Measurements from ENCODE around the gene CCDC80.

The CCDC80 gene

GRCh38 chr3:112634786-112635541, 6.0 kb downstream of the CCDC80 start:
- peak; percentile 63 for FAIRE-seq
- no peak for DNase-seq (ENCODE audit: insufficient read length, low spot score)

GRCh38 chr3:112633757-112634156, 7.2 kb downstream of the CCDC80 start:
- DNase-seq (ENCODE audit: insufficient read length, low spot score): no peak
- no peak for FAIRE-seq

GRCh38 chr3:112633191-112633590, 7.8 kb downstream of the CCDC80 start:
- DNase-seq (ENCODE audit: insufficient read length, low spot score) (no peak), FAIRE-seq (no peak)

GRCh38 chr3:112632596-112632995, 8.3 kb downstream of the CCDC80 start:
- FAIRE-seq: no peak
- no peak for DNase-seq (ENCODE audit: insufficient read length, low spot score)

- no peak for DNase-seq (ENCODE audit: insufficient read length, low spot score)
- no peak for FAIRE-seq
Measured at GRCh38 chr3:112631257-112631656, 9.7 kb downstream of the CCDC80 start.

GRCh38 chr3:112629425-112629824, 11.5 kb downstream of the CCDC80 start:
- no peak for DNase-seq (ENCODE audit: insufficient read length, low spot score)

GRCh38 chr3:112627919-112628466, 12.9 kb downstream of the CCDC80 start:
- FAIRE-seq (no peak), DNase-seq (ENCODE audit: insufficient read length, low spot score) (no peak)

More at GRCh38 chr3:112629425-112629824, 11.5 kb downstream of the CCDC80 start:
- no peak for FAIRE-seq

GRCh38 chr3:112627419-112627818, 13.5 kb downstream of the CCDC80 start:
- FAIRE-seq: no peak

GRCh38 chr3:112623717-112624116, 17.2 kb downstream of the CCDC80 start:
- FAIRE-seq: no peak

More at GRCh38 chr3:112627419-112627818, 13.5 kb downstream of the CCDC80 start:
- DNase-seq (ENCODE audit: insufficient read length, low spot score): no peak

GRCh38 chr3:112623213-112623612, 17.7 kb downstream of the CCDC80 start:
- FAIRE-seq: no peak

More at GRCh38 chr3:112623717-112624116, 17.2 kb downstream of the CCDC80 start:
- DNase-seq (ENCODE audit: insufficient read length, low spot score): no peak

GRCh38 chr3:112619295-112619694, 21.6 kb downstream of the CCDC80 start:
- peak; percentile 21 for DNase-seq (ENCODE audit: insufficient read length, low spot score)
- FAIRE-seq: peak; percentile 98

More at GRCh38 chr3:112623213-112623612, 17.7 kb downstream of the CCDC80 start:
- no peak for DNase-seq (ENCODE audit: insufficient read length, low spot score)

- FAIRE-seq (peak; percentile 37), DNase-seq (ENCODE audit: insufficient read length, low spot score) (no peak)
Measured at GRCh38 chr3:112617285-112617684, 23.7 kb downstream of the CCDC80 start.

GRCh38 chr3:112615989-112616731, 24.8 kb downstream of the CCDC80 start:
- no peak for DNase-seq (ENCODE audit: insufficient read length, low spot score)

GRCh38 chr3:112611752-112612515, 29.0 kb downstream of the CCDC80 start:
- FAIRE-seq (no peak), DNase-seq (ENCODE audit: insufficient read length, low spot score) (no peak)

More at GRCh38 chr3:112615989-112616731, 24.8 kb downstream of the CCDC80 start:
- FAIRE-seq: no peak

- FAIRE-seq: no peak
- DNase-seq (ENCODE audit: insufficient read length, low spot score): no peak
Measured at GRCh38 chr3:112610121-112610520, 30.8 kb downstream of the CCDC80 start.

GRCh38 chr3:112607863-112608262, 33.1 kb downstream of the CCDC80 start:
- FAIRE-seq: no peak
- no peak for DNase-seq (ENCODE audit: insufficient read length, low spot score)

- DNase-seq (ENCODE audit: insufficient read length, low spot score) (no peak), FAIRE-seq (no peak)
Measured at GRCh38 chr3:112606098-112606497, 34.8 kb downstream of the CCDC80 start.

- FAIRE-seq (peak; percentile 31), DNase-seq (ENCODE audit: insufficient read length, low spot score) (no peak)
Measured at GRCh38 chr3:112605285-112605684, 35.7 kb downstream of the CCDC80 start.

- DNase-seq (ENCODE audit: insufficient read length, low spot score): no peak
- no peak for FAIRE-seq
Measured at GRCh38 chr3:112604536-112604935, 36.4 kb downstream of the CCDC80 start.

GRCh38 chr3:112602217-112602838, 38.6 kb downstream of the CCDC80 start:
- FAIRE-seq (peak; percentile 87), DNase-seq (ENCODE audit: insufficient read length, low spot score) (no peak)

Data from GM19239 (cell line).